HG03439 (cell line): Measurements from ENCODE around the gene RUFY2.
"Not testable (repeated sequence)": the region's sequence is repeated elsewhere in the genome, so short reads cannot be mapped to it uniquely, and the experiment has no call there.

Experiments
- ATAC-seq: cut with Tn5 transposase; IDR thresholded peaks from one replicate; pipeline ENCODE4 v1.9.1; 2021; ENCODE audit warnings: mild to moderate bottlenecking, moderate library complexity; ENCODE audit not compliant: unreplicated experiment

The RUFY2 gene

GRCh38 chr10:68327889-68328786 lies 78.9 kb downstream of the RUFY2 start:
- no peak for ATAC-seq

DNA sequence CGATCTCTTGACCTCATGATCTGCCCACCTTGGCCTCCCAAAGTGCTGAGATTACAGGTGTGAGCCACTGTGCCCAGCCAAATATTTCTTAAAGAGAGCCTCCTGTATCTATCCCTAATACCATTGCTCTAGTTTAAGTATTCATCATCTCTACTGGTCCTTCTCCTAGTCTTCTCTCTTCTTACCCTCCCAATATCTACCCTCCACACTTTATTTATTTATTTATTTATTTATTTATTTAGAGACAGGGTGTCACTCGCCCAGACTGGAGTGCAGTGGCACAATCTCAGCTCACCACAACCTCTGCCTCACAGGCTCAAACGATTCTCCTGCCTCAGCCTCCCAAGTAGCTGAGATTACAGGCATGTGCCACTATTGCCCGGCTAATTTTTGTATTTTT lies 82.7 kb downstream of the RUFY2 start:
- not testable (repeated sequence) for ATAC-seq

DNA sequence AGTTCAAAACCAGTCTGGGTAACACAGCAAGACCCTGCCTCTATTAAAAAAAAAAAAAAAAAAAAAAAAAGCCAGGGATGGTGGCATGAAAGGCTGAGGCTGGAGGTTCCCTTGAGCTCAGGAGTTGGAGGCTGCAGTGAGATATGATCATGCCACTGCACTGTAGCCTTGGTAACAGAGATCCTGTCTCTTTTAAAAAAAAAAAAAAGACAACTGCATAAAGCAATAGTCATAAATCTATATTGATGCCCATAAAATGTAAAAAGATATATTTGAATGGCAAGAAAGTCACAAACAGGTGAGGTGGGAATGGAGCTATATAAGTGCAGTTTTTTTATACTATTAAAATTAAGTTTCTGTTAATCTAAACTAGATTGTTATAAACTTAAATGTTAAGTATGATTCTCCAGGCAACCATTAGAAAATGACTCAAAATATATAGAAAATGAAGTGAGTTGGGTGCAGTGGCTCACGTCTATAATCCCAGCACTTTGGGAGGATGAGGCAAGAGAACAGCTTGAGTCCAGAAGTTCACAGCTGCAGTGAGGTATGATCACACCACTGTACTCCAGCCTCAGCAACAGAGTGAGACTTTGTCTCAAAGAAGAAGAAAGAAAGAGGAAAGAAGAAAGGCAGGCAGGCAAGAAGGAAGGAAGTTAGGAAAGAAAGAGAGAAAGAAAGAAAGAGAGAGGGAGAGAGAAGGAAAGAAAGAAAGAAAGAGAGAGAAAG lies 88.6 kb downstream of the RUFY2 start:
- ATAC-seq, result no peak

- no peak for ATAC-seq
These were observed 91.5 kb downstream of the RUFY2 start for GRCh38 chr10:68315582-68315981.

- ATAC-seq, result not testable (repeated sequence)
These were observed 92.1 kb downstream of the RUFY2 start for GRCh38 chr10:68314930-68315329.

GRCh38 chr10:68310531-68310930 lies 96.5 kb downstream of the RUFY2 start:
- ATAC-seq, result no peak

DNA sequence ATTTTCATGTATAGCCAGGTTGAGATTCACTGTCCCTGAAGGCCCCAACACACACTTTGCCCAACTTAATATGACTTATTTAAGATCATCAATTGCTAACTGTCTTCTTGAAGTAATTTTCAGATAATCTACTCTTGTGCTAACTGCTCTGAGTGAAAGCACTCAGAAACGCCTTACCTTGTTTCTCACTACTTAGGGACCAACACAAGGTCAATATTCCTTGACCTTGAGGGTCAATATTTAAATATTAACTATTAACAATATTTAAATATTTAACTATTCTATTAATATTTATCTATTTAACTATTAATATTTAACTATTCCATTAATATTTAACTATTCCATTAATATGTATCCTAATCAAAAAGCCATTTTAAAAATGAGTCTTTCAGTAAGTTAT lies 101.2 kb downstream of the RUFY2 start:
- ATAC-seq, result no peak

GRCh38 chr10:68303849-68304412 lies 103.1 kb downstream of the RUFY2 start:
- ATAC-seq, result no peak

GRCh38 chr10:68302871-68303270 lies 104.2 kb downstream of the RUFY2 start:
- ATAC-seq, result no peak

DNA sequence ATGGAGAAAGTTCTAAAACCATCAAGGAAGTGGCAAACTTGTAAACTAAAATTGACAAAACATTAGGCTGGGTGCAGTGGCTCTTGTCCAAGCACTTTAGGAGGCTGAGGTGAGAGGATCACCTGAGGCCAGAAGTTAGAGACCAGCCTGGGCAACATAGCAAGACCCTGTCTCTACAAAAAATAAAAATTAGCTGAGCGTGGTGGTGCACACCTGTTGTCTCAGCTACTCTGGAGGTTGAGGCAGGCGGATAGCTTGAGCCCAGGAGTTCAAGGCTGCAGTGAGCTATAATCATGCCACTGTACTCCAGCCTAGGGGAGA lies 104.6 kb downstream of the RUFY2 start:
- no peak for ATAC-seq

GRCh38 chr10:68301790-68302502 lies 105.1 kb downstream of the RUFY2 start:
- ATAC-seq, result no peak

DNA sequence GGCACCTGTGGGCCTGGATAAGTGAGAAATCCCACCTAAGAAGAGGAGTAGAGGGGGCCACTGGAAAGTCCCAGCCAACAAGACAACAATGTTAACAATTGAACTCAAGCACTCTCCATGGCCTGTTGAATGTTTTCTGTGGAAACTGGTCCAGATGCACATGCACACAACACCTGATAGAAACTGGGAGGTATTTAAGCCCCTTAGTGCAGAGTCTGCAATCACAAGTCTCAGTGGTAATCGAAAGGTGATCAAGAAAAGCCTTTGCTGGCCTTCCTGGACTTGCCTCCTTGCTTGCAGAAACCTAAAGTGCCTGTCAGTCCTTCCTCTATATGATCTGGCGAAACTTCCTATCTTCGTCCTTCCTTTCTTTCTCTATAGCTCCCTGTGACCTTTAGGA lies 105.8 kb downstream of the RUFY2 start:
- no peak for ATAC-seq

- no peak for ATAC-seq
These were observed 110.0 kb downstream of the RUFY2 start for GRCh38 chr10:68296843-68297663.
